ENCODE data around the gene GATA2.

Gene GATA2

GRCh38 chr3:128501431-128501830 is 8.4 kb upstream of the GATA2 start:
- no peak for DNase-seq

GRCh38 chr3:128500556-128500955 is 7.6 kb upstream of the GATA2 start:
- DNase-seq, result no peak

DNA sequence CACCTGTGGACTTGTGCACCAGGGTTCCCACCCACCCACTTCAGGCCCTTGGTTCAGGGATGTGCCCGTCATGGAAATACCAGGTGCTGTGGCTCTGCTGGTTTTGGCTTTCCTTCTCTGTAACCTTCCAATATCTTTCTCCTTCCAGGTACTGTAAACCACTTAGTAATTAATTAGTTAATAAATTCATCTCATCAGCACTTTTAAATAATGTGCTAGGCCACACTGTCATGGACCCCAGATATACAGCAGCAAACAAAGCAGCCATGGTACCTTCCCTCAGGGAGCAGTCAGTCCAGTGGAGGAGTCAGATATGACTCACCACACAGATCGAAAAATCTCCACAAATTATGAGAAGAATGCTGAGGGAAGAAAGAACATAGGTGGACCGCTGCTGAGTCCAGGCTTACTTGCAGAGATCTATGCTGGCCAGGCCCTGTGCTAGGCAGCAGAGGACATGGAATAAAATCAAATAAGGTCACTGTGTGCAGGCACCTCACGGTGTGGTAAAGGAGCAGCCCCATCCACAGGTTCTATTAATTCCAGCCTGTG is 6.8 kb upstream of the GATA2 start:
- DNase-seq, result no peak

DNA sequence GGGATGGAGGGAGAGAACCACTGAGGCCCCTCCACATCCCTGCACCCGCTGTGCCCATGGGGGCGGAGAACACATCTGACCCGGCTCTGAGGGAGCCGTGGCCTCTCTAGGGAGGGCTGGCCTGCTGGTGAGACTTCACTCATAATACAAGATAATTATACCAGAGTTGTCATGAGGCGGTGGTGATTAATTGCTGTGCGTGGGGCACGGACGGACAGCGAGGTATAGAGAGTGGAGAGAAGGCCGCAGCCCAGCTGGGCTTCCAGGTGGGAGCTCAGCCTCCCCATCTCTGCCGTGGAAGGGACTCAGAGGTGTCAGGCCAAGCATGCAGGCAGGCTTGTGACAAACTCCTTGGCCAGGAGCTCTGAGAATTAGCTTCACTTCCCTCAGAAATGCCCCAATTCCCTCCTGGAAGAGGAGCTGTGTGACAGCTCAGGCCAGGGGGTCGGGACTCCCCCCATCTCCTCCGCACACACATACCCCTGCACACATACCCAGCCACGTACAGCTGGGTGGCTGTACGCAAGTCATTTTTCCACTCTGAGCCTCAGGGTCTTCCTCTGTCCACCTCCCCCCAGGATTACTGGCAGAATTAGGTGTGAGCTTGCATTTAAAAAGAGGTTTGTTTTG is 6.0 kb upstream of the GATA2 start:
- DNase-seq, result no peak

DNA sequence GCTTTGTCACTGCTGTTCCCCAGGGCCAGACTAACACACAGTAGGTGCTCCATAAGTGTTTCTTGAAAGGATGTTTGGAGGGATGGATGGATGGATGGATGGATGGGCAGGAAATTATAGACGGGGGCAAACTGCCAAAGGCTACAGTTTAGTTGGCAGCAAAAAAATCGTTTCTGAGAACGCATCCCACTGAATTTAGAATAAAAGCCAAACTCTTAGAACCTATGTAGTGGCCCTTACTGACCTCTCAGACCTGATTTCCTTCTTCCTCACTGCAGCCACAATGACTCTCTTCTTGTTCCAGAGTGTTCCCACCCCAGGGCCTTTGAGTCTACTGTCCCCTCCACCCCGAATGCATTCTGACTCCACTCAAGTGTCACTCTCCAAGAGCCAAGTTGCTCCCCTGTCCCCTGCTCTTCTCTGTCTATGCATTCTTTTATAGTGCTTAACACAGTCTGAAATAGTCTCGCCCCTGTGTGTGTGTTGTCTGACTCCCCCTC is 5.2 kb upstream of the GATA2 start:
- DNase-seq, result no peak

GRCh38 chr3:128497305-128498126 is 4.5 kb upstream of the GATA2 start:
- DNase-seq, result peak in 11 of 14 donors; percentile 14 to 85 (median 59)

DNA sequence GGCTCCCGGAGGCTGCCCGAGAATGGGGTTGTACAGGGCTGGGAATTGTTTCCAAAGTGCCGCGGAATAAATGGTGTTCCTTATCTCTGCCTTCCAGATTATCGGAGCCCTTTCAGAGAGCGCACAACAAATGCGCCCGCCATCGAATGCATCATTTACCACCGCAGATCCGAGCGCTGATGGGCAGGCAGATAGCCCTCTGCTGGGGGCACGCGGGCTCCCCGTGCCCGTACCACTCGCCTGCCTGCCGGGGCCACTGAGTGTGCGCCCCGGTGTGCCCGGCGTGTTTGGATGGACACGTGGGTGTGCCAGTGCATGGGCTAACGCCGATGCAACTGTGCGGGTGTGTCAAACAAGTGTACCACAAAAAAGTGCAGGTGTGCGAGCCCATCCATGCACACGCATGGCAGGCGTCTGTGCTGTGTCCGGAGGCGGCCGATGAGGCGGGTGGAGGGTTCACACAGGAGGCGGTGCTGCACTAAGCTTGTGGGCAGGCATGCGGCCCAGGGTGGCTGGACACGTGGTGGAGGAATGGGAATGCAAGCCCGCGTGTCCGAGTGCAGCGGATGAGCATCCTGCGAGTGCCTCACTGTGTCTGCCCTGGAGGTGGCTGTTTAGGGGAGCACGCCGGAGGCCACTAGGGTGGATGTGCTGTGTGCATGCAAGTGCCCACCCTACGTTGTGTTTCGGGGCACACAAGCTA is 3.8 kb upstream of the GATA2 start:
- DNase-seq, result no peak

DNA sequence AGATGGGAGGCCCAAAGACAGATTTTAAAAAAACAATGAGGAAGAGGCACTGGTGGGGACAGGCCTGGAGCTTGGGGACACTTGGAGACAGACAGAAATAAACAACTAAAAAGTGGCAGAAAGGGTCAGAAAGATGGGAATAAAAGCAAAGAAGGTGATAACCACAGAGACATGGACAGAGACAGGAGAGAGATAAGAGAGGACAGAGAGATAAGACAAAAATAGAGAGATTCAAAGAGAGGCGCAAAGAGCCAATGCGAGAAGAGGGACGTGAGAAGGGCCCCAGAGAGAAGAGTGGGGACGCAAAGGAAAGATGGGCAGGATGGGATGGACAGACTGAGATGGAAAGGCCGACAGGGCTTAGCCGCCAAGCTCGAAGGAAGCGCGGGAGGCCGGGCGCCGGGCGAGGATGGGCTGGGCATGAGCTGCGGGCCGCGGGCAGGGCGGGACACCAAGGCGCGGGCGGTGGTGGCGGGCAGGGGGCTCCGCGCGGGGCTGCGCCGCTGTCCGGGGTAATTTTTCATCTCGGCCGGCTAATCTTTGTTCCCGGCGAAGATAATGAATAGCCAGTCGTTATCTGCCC is 3.1 kb upstream of the GATA2 start:
- DNase-seq, result no peak

GRCh38 chr3:128495435-128495970 is 2.5 kb upstream of the GATA2 start:
- DNase-seq, result no peak

DNA sequence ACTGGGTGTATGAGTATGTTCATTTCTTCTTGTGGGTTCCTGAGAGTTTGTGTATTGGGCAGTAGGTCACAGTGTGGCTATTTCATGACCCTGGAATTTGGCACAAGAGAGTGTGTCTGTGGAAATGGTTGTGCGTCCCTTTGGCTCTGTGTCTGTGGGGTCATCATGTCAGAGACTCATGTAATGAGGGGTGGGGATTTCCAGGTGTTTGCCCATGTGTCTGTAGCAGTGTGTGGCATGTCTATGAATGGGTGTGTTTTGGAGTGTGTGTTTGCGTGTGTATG is 1.3 kb upstream of the GATA2 start:
- DNase-seq, result no peak

DNA sequence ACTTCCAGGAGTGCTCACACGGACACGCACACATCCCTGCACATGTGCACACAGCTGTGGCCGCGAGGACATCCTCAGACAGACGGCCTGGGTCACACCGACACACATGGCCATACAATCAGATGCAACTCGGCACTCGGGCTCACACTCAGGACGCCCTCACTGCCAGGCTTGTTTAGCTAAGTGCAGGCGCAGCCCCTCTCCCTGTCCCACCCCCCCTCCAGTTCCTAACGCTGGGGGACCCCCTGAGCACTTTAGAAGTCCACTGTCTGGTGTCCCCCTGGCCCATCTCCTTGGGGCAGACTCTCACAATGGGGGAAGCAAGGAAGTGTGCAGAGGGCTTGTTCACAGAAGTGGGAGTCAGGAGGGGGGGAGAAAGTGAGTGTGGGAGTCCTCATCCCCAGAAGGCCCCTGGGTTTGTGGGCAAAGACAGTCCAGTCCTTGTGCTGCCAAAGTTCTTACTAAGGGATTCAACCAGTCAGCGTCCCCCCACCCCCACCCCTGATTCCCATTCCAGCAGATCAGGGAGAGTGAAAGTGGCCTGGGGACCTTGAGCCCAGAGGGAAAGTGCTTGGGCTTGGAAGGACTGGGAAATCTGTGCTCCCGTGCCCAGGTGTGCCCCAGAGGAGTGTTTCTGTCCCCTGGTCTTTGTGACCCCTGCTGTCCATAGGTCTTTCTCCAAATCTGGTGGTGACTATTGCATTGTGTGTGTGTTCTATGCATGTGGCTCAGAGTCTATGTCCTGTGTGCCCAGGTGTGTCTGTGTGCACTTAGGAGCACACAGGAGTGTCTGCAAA is 767 bp upstream of the GATA2 start:
- no peak for DNase-seq

- no peak for DNase-seq
These were observed 895 bp downstream of the GATA2 start for GRCh38 chr3:128491941-128492670.

- DNase-seq, result no peak
These were observed 1.4 kb downstream of the GATA2 start for GRCh38 chr3:128491691-128491940.

GRCh38 chr3:128490915-128491690 is 1.9 kb downstream of the GATA2 start:
- DNase-seq, result no peak

DNA sequence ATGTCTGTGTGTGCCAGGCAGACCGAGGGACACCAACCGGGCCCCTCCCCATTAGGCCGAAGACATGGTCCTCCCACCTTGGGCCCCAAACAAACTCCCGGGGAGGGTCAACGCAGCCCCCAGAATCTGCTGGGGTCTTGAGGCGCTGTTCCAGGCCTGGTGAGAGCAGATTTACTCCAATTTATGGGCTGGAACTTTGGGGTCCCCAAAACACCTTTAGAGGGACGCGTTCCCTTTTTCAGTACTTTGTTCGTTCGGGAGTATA is 2.4 kb downstream of the GATA2 start:
- DNase-seq, result no peak

DNA sequence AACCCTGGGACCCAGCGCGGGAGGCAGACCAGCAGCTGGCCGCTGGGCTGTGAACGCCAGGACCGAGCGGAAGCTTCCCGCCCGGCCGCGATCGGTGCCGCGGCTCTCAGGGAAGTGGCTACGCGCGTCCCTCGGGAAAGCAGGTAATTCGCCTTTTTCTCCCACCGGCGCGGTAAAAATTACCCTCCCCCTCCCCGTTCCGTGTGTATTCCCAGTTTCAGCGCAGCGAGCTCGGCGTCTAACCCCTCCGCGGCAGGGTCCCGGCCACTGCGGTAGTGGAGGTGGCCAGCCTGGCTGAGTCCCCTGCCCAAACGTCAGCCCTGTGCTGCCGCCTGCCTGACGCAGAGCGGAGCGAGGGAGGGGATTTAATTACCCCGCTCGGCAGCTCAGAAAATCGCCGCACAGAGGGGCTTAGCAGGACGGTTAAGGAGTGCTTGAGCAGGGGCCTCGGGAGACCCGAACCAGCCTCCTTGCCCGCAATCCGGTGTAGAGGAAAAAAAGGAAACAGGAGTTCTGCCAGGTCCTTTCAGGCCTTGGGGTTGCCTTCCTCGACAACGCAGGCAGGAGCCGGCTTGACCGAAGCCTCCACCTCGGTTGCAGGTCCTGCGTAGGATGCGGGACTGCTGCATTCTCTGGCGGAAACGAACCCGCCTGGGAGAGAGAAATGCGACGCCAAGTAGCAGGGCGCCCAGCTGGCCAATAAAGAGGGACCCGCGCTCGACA is 2.9 kb downstream of the GATA2 start:
- DNase-seq, result no peak

- no peak for DNase-seq
These were observed 3.4 kb downstream of the GATA2 start for GRCh38 chr3:128489674-128489926.

GRCh38 chr3:128488991-128489673 is 3.9 kb downstream of the GATA2 start:
- DNase-seq, result no peak

DNA sequence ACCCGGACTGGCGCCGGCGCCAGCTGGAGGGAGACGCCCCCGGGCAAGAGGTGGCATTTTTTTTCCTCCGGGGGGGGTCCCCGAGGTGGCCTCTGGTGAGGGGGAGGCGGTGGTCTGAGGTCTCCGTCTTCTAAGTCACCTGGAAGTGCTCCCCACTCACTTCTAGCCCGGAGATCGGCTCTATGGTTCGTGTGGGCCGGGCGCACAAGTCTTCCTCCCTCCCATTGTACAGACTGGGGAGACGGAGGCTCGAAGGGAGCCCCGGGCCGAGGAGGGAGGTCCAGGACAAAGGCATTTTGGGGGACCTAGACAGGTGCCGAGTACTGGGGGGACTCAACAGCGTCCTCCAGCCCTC is 4.4 kb downstream of the GATA2 start:
- DNase-seq, result no peak

All from C1 segment of cervical spinal cord (tissue), 14 donors.